ENCODE data around the gene FILIP1L. TPM values are rescaled to one million over a fixed set of nuclear protein-coding genes. Genes with fewer than 3 reads are reported as not detected.

Gene FILIP1L
- total and polyA plus RNA-seq, 2 of the 4 experiments (the other 2 are of a cell fraction): 11.5 to 19.9 TPM

- POLR2A ChIA-PET (ENCODE audit: unreplicated experiment): no interaction called here
- CTCF ChIA-PET: no interaction called here
- H4K5ac ChIP-seq (ENCODE audit: low read depth, low read length): no peak overlapping the region
- intact Hi-C loops (cut with micrococcal nuclease) (no loop called here), in situ Hi-C loops (cut with MboI; ENCODE audit: low sequenced_read_pairs) (no loop called here), dilution Hi-C loops (cut with HindIII; ENCODE audit: low sequenced_read_pairs, unreplicated experiment) (no loop called here)
- no peak overlapping the region for H3K9ac ChIP-seq (ENCODE audit: low read depth, low read length)
- ATAC-seq (ENCODE audit: low read depth) (no peak), DNase-seq (no peak)
- H3K27ac ChIP-seq (ENCODE audit: insufficient read depth, low read length): no peak overlapping the region
- no CpG with 5 or more reads among the region's 1 CpG for WGBS, 2 experiments (ENCODE audit: extremely low coverage in 2 of 2, insufficient read length in 1 of 2)
- no peak overlapping the region for H2BK120ac ChIP-seq (ENCODE audit: low read depth, low read length)
- H3K79me1 ChIP-seq (ENCODE audit: low read depth in 1 of 2, low read length in 2 of 2): no peaks in the 10 kb centered on the region
- H2AFZ ChIP-seq (replicated peaks; ENCODE audit: low read length, poor library complexity): no peak overlapping the region
- H3K23ac ChIP-seq (ENCODE audit: low read depth, low read length): no peak overlapping the region
- no peak overlapping the region for H2AK9ac ChIP-seq (replicated peaks; ENCODE audit: low read depth, low read length, poor library complexity)
- H3K4me3 ChIP-seq (ENCODE audit: insufficient read depth, low read depth, low read length): no peak overlapping the region
- no peak overlapping the region for H2AK5ac ChIP-seq (ENCODE audit: low read depth, low read length)
- H3K9me1 ChIP-seq (ENCODE audit: insufficient read depth, low read length): peaks cover 3% of the 10 kb centered on the region; the same call in 1 of the 2 replicates
- H3K4me1 ChIP-seq (ENCODE audit: control insufficient read depth, insufficient read depth, low read length): 0 out of 2 replicates have a peak, but pooled peaks cover 2% of the 10 kb centered on the region
- no peaks in the 10 kb centered on the region for H3K9me3 ChIP-seq (ENCODE audit: control insufficient read depth, insufficient read depth, low read length)
- no peak overlapping the region for H3K56ac ChIP-seq (ENCODE audit: extremely low read depth, insufficient read depth, low read length)
- no peak overlapping the region for H4K8ac ChIP-seq (ENCODE audit: low read depth in 2 of 2, low read length in 2 of 2)
- no peaks in the 10 kb centered on the region for H3K36me3 ChIP-seq (ENCODE audit: control insufficient read depth, insufficient read depth, low read length)
- H2BK20ac ChIP-seq (ENCODE audit: low read depth, low read length): no peak overlapping the region
- no peak overlapping the region for H2BK5ac ChIP-seq (ENCODE audit: low read depth, low read length, poor library complexity, severe bottlenecking)
- H3K27me3 ChIP-seq (ENCODE audit: control insufficient read depth, insufficient read depth, low read length): no peaks in the 10 kb centered on the region
- no peak overlapping the region for H4K91ac ChIP-seq (ENCODE audit: insufficient read depth, low read depth, low read length)
- no TSS peak for BruUV-seq (replicated peaks)
- H3K4me2 ChIP-seq (ENCODE audit: low read depth, low read length): no peak overlapping the region
- no peak overlapping the region for H3K4ac ChIP-seq (ENCODE audit: low read depth, low read length)
- no peak overlapping the region for H2BK15ac ChIP-seq (ENCODE audit: low read depth, low read length)
- no peak overlapping the region for H3K14ac ChIP-seq (replicated peaks; ENCODE audit: low read depth, low read length)
- H4K20me1 ChIP-seq (ENCODE audit: insufficient read depth, low read length): no peaks in the 10 kb centered on the region
- TF ChIP-seq RCOR1 (IDR thresholded peaks at IDR 0.05; ENCODE audit: insufficient replicate concordance, low read length): no peak
- TF ChIP-seq CEBPB (IDR thresholded peaks at IDR 0.05; ENCODE audit: low read depth, low read length): no peak
- TF ChIP-seq MAZ (IDR thresholded peaks at IDR 0.05; ENCODE audit: borderline replicate concordance, low read depth, low read length): no peak
- TF ChIP-seq POLR2A (IDR thresholded peaks at IDR 0.05; ENCODE audit: low read depth, low read length): no peak
- no peak for TF ChIP-seq RAD21 (IDR thresholded peaks at IDR 0.05; ENCODE audit: low read length)
- no peak for TF ChIP-seq FOS (IDR thresholded peaks at IDR 0.05; ENCODE audit: low read depth, low read length)
- TF ChIP-seq RFX5 (IDR thresholded peaks at IDR 0.05; ENCODE audit: low read depth, low read length): no peak
- no peak for TF ChIP-seq CTCF (conservative IDR thresholded peaks at IDR 0.05; ENCODE audit: low read depth, low read length)
- TF ChIP-seq MXI1 (IDR thresholded peaks at IDR 0.05; ENCODE audit: borderline replicate concordance, low read depth, low read length): no peak
- TF ChIP-seq ELK1 (IDR thresholded peaks at IDR 0.05; ENCODE audit: borderline replicate concordance, low read depth, low read length): no peak
- no peak for TF ChIP-seq MAFK (IDR thresholded peaks at IDR 0.05; ENCODE audit: low read depth, low read length)
- no peak for TF ChIP-seq BHLHE40 (IDR thresholded peaks at IDR 0.05; ENCODE audit: low read depth, low read length)
- H3K18ac ChIP-seq (ENCODE audit: low read depth, low read length): no peak overlapping the region
These were observed 5.7 kb upstream of the FILIP1L start for GRCh38 chr3:100120012-100120411.

Data from IMR-90 (cell line).